HepG2 (cell line): ENCODE results near the gene ONECUT3. TPM values are rescaled to one million over a fixed set of nuclear protein-coding genes. Genes with fewer than 3 reads are reported as not detected.

ENCODE experiments used
- AGO2 ChIP-seq: fragments of 200-400 bp; formaldehyde crosslinking; optimal IDR thresholded peaks from 2 replicates; pipeline ENCODE3; 2017; ENCODE audit warnings: mild to moderate bottlenecking, low read depth, low read length, moderate library complexity
- ARID2 ChIP-seq: sonication (generic); formaldehyde crosslinking; IDR thresholded peaks from 2 replicates; pipeline ENCODE4 v1.8.1; 2022; ENCODE audit warnings: mild to moderate bottlenecking, missing genetic modification reagents, borderline replicate concordance
- BCL3 ChIP-seq: sonication (generic); formaldehyde crosslinking; IDR thresholded peaks from 2 replicates; pipeline ENCODE4 v1.5.1; 2020; ENCODE audit warnings: mild to moderate bottlenecking, missing genetic modification reagents, moderate library complexity
- EED ChIP-seq: sonication (generic); formaldehyde crosslinking; IDR thresholded peaks from 2 replicates; pipeline ENCODE4 v1.5.0; 2020; ENCODE audit warnings: mild to moderate bottlenecking, missing genetic modification reagents
- FOXO4 ChIP-seq: sonication (generic); formaldehyde crosslinking; conservative IDR thresholded peaks from 2 replicates; pipeline ENCODE4 v1.8.1; 2023; ENCODE audit warnings: missing genetic modification reagents
- SRY ChIP-seq: sonication (generic); formaldehyde crosslinking; IDR thresholded peaks from 2 replicates; pipeline ENCODE4 v1.8.0; 2022; ENCODE audit warnings: mild to moderate bottlenecking, missing genetic modification reagents
- THAP9 ChIP-seq: sonication (generic); formaldehyde crosslinking; IDR thresholded peaks from 2 replicates; pipeline ENCODE4; 2020; ENCODE audit warnings: missing genetic modification reagents, mild to moderate bottlenecking, borderline replicate concordance
- ZBTB7B ChIP-seq: sonication (generic); formaldehyde crosslinking; IDR thresholded peaks from 2 replicates; pipeline ENCODE4 v1.4.0; 2020; ENCODE audit warnings: missing genetic modification reagents
- ZNF703 ChIP-seq: sonication (generic); formaldehyde crosslinking; IDR thresholded peaks from 2 replicates; pipeline ENCODE4 v1.5.1; 2020; ENCODE audit warnings: missing genetic modification reagents, mild to moderate bottlenecking, moderate library complexity, borderline replicate concordance
- ZNF770 ChIP-seq: sonication (generic); formaldehyde crosslinking; IDR thresholded peaks from 2 replicates; pipeline ENCODE4 v1.5.0; 2020; ENCODE audit warnings: mild to moderate bottlenecking, missing genetic modification reagents
- ZSCAN25 ChIP-seq: sonication (generic); formaldehyde crosslinking; IDR thresholded peaks from 2 replicates; pipeline ENCODE4 v1.8.0; 2022; ENCODE audit warnings: mild to moderate bottlenecking, missing genetic modification reagents
- polyA plus RNA-seq, 8 experiments: library from polyadenylated mRNA; depleted of rRNA in 3 of 8; stranded (reverse) in 7 of 8; unstranded in 1 of 8; fragments of >200 nt; fragmentation: Illumina TruSeq in 4 of 8; extraction: Trizol in 4 of 8; gene quantifications; 2 replicates each; pipeline versions ENCODE4 v1.2.1 to v1.2.3, GENCODE V29; 2011 to 2016; ENCODE audit warnings: low read depth in 4 of 8, missing spikeins in 1 of 8, mixed read lengths in 1 of 8; ENCODE audit not compliant: insufficient read depth in 1 of 8
- total RNA-seq, 5 experiments: library from RNA; depleted of rRNA; stranded (reverse); fragments of >200 nt; fragmentation: Illumina TruSeq; extraction: Trizol; gene quantifications; 2 replicates each; pipeline ENCODE4 v1.2.3, GENCODE V29; 2016; ENCODE audit warnings: low read depth in 1 of 5

ONECUT3 gene
- total and polyA plus RNA-seq, 2 of the 13 experiments (the other 11 are each of a cell fraction or from before 2014, with no cell fraction given) = under 0.01 TPM; not detected in 1

GRCh38 chr19:1813192-1814182 lies 60.2 kb downstream of the ONECUT3 start (continued):
- TF ChIP-seq ZSCAN25 (CRISPR knock-in tag) (peak; percentile 62), SRY (peak; percentile 79; the same call in 1 of the 2 replicates), ZBTB7B (CRISPR knock-in tag) (0 out of 2 replicates have a peak, but pooled peaks have one; percentile 86), FOXO4 (0 out of 2 replicates have a peak, but pooled peaks have one; percentile 24), ZNF703 (peak; percentile 37; the same call in 1 of the 2 replicates), AGO2 (peak; percentile 46), EED (CRISPR knock-in tag) (no peak), ZNF770 (peak; percentile 99), ARID2 (CRISPR knock-in tag) (0 out of 2 replicates have a peak, but pooled peaks have one; percentile 38), BCL3 (CRISPR knock-in tag) (peak; percentile 20; the same call in 1 of the 2 replicates), THAP9 (0 out of 2 replicates have a peak, but pooled peaks have one; percentile 11)
- TF ChIP-seq, all 625 proteins: peak for 22
